Stimulated activated CD4-positive, alpha-beta T cell treated with anti-CD3 and anti-CD28 coated beads, Interleukin-2, amount 100 ng/mL, for 4 hours (primary cell): Measurements from ENCODE around the gene MIPOL1.

ENCODE experiments used
- DNase-seq: peaks from one replicate; pipeline ENCODE4 v3.0.0-alpha.2; 2020; ENCODE audit warnings: low read depth

Gene MIPOL1

GRCh38 chr14:37597914-37598746 lies 400.4 kb downstream of the MIPOL1 start:
- no peak for DNase-seq

- no peak for DNase-seq
These were observed 401.2 kb downstream of the MIPOL1 start for GRCh38 chr14:37598747-37599506.

GRCh38 chr14:37599507-37600368 lies 402.0 kb downstream of the MIPOL1 start:
- DNase-seq, result no peak

GRCh38 chr14:37600880-37601741 lies 403.4 kb downstream of the MIPOL1 start:
- no peak for DNase-seq

GRCh38 chr14:37601865-37602264 lies 404.1 kb downstream of the MIPOL1 start:
- DNase-seq, result no peak
